K562 (cell line): Measurements from ENCODE around the gene PTOV1. TPM values are rescaled to one million over a fixed set of nuclear protein-coding genes. Genes with fewer than 3 reads are reported as not detected.

ENCODE experiments used
- ARNT ChIP-seq, 2 experiments: fragments of 450-650 bp; IDR thresholded peaks; 2 replicates each; pipeline ENCODE4 v1.6.1; 2016; ENCODE audit warnings: mild to moderate bottlenecking in 1 of 2
- CEBPG ChIP-seq, 3 experiments: fragments of 200-800 bp in 1 of 3; sonication (Bioruptor generic) in 1 of 3; sonication (generic) in 1 of 3; formaldehyde crosslinking in 1 of 3; IDR thresholded peaks in 2 of 3; conservative IDR thresholded peaks in 1 of 3; 2 replicates each; pipeline versions ENCODE4 v1.6.1 to v1.8.0; 2016 to 2022; ENCODE audit warnings: missing compliant biosample characterization in 2 of 3, missing genetic modification characterization in 2 of 3, mild to moderate bottlenecking in 1 of 3, missing genetic modification reagents in 1 of 3
- EHMT2 ChIP-seq: fragments of 450-650 bp; IDR thresholded peaks from 2 replicates; pipeline ENCODE4 v1.6.1; 2018; ENCODE audit warnings: antibody characterized with exemption
- FOSL1 ChIP-seq: fragments of 200-800 bp; sonication (Bioruptor generic); conservative IDR thresholded peaks from 2 replicates; pipeline ENCODE4 v1.6.1; 2016; ENCODE audit warnings: missing genetic modification characterization, missing compliant biosample characterization
- JUNB ChIP-seq: fragments of 450-650 bp; formaldehyde crosslinking; conservative IDR thresholded peaks from 2 replicates; pipeline ENCODE4 v1.4.0; 2020; ENCODE audit warnings: mild to moderate bottlenecking
- KDM1A ChIP-seq, 2 experiments: fragments of 450-650 bp; IDR thresholded peaks; 2 replicates each; pipeline ENCODE4 v1.6.1; 2016; ENCODE audit warnings: mild to moderate bottlenecking in 2 of 2
- MEIS2 ChIP-seq: fragments of 450-650 bp; IDR thresholded peaks from 2 replicates; pipeline ENCODE4 v1.6.1; 2014; ENCODE audit warnings: mild to moderate bottlenecking; ENCODE audit not compliant: partially characterized antibody
- NFIX ChIP-seq: fragments of 250-450 bp; sonication (Bioruptor Pico); IDR thresholded peaks from 2 replicates; pipeline ENCODE4 v1.4.0; 2020; ENCODE audit warnings: low read depth, mild to moderate bottlenecking, moderate library complexity
- POLR2G ChIP-seq: fragments of 200-400 bp; formaldehyde crosslinking; IDR thresholded peaks from 2 replicates; pipeline ENCODE4 v1.6.1; 2017; ENCODE audit warnings: low read depth, mild to moderate bottlenecking, antibody characterized with exemption, low read length, moderate library complexity
- PTRF ChIP-seq: fragments of 450-650 bp; IDR thresholded peaks from 2 replicates; pipeline ENCODE4 v1.6.1; 2016; ENCODE audit warnings: mild to moderate bottlenecking, missing genetic modification characterization, missing compliant biosample characterization
- RBM25 ChIP-seq: fragments of 200-400 bp; formaldehyde crosslinking; IDR thresholded peaks from 2 replicates; pipeline ENCODE4 v1.6.1; 2018; ENCODE audit warnings: low read length, low read depth, moderate library complexity; ENCODE audit not compliant: severe bottlenecking
- SAFB2 ChIP-seq: fragments of 200-400 bp; formaldehyde crosslinking; IDR thresholded peaks from 2 replicates; pipeline ENCODE4 v1.6.1; 2018; ENCODE audit warnings: borderline replicate concordance, low read length, low read depth, moderate library complexity; ENCODE audit not compliant: severe bottlenecking
- STAG1 ChIP-seq: sonication (generic); formaldehyde crosslinking; IDR thresholded peaks from 2 replicates; pipeline ENCODE4 v1.5.0; 2020; ENCODE audit warnings: missing genetic modification reagents, borderline replicate concordance
- TRIM24 ChIP-seq, 2 experiments: fragments of 450-650 bp; IDR thresholded peaks; 2 replicates each; pipeline ENCODE4 v1.6.1; 2016
- U2AF2 ChIP-seq: fragments of 200-400 bp; formaldehyde crosslinking; optimal IDR thresholded peaks from 2 replicates; pipeline ENCODE3; 2017; ENCODE audit warnings: low read depth, mild to moderate bottlenecking, low read length
- WHSC1 ChIP-seq: IDR thresholded peaks from one replicate; pipeline ENCODE4 v1.6.1; 2012; ENCODE audit warnings: low read length, control low read depth, inconsistent platforms
- XRCC3 ChIP-seq: fragments of 450-650 bp; IDR thresholded peaks from 2 replicates; pipeline ENCODE4 v1.6.1; 2017; ENCODE audit warnings: mild to moderate bottlenecking, moderate library complexity
- ZNF12 ChIP-seq: sonication (generic); formaldehyde crosslinking; IDR thresholded peaks from 2 replicates; pipeline ENCODE4 v1.4.0; 2020; ENCODE audit warnings: mild to moderate bottlenecking, missing genetic modification reagents
- ZNF583 ChIP-seq: fragments of 250-450 bp; sonication (Bioruptor Pico); IDR thresholded peaks from 2 replicates; pipeline ENCODE4 v1.4.0; 2020
- ZNF589 ChIP-seq: fragments of 200-800 bp; sonication (Bioruptor generic); IDR thresholded peaks from 2 replicates; pipeline ENCODE4 v1.6.1; 2016; ENCODE audit warnings: low read depth, missing genetic modification characterization, missing compliant biosample characterization
- polyA plus RNA-seq, 8 experiments: library from polyadenylated mRNA; depleted of rRNA in 4 of 8; stranded (reverse) in 5 of 8; unstranded in 3 of 8; fragments of >200 nt; fragmentation: Nextera tagmentation in 2 of 8; fragmentation: Illumina TruSeq in 1 of 8; extraction: Ambion mirVana in 2 of 8; extraction: Trizol in 1 of 8; gene quantifications; 2 replicates each; pipeline versions ENCODE4 v1.2.1 to v1.2.3, GENCODE V29; 2011 to 2014; ENCODE audit warnings: inconsistent platforms in 1 of 8, missing spikeins in 1 of 8
- total RNA-seq, 7 experiments: library from RNA; depleted of rRNA in 6 of 7; stranded (reverse); fragments of >200 nt in 6 of 7; fragmentation: Illumina TruSeq in 2 of 7; extraction: Trizol in 2 of 7; gene quantifications; 2 replicates each; pipeline versions ENCODE4 v1.2.1 to v1.2.3, GENCODE V29; 2011 to 2021; ENCODE audit warnings: low replicate concordance in 1 of 7
- TF ChIP-seq, protein P1 (sequence below): fragments of 200-800 bp; sonication (Bioruptor generic); IDR thresholded peaks from 2 replicates; pipeline ENCODE4 v1.6.1; 2017; ENCODE audit warnings: missing genetic modification characterization, missing compliant biosample characterization
- TF ChIP-seq, protein P2 (sequence below), 2 experiments: fragments of 450-650 bp in 1 of 2; IDR thresholded peaks; 2 replicates each; pipeline ENCODE4 v1.6.1; 2011 to 2017; ENCODE audit warnings: low read depth in 2 of 2, antibody characterized with exemption in 1 of 2, borderline replicate concordance in 1 of 2, low read length in 1 of 2, mild to moderate bottlenecking in 1 of 2, mixed read lengths in 1 of 2; ENCODE audit not compliant: control insufficient read depth in 1 of 2
- TF ChIP-seq, protein P3 (sequence below): fragments of 450-650 bp; conservative IDR thresholded peaks from 2 replicates; pipeline ENCODE4 v1.6.1; 2016; ENCODE audit warnings: missing genetic modification characterization, low read depth, mild to moderate bottlenecking, missing compliant biosample characterization, moderate library complexity

PTOV1 gene
- total and polyA plus RNA-seq, 9 of the 15 experiments (the other 6 are each of a cell fraction or from before 2014, with no cell fraction given): 4.9 to 169 (median 43.5) TPM

DNA sequence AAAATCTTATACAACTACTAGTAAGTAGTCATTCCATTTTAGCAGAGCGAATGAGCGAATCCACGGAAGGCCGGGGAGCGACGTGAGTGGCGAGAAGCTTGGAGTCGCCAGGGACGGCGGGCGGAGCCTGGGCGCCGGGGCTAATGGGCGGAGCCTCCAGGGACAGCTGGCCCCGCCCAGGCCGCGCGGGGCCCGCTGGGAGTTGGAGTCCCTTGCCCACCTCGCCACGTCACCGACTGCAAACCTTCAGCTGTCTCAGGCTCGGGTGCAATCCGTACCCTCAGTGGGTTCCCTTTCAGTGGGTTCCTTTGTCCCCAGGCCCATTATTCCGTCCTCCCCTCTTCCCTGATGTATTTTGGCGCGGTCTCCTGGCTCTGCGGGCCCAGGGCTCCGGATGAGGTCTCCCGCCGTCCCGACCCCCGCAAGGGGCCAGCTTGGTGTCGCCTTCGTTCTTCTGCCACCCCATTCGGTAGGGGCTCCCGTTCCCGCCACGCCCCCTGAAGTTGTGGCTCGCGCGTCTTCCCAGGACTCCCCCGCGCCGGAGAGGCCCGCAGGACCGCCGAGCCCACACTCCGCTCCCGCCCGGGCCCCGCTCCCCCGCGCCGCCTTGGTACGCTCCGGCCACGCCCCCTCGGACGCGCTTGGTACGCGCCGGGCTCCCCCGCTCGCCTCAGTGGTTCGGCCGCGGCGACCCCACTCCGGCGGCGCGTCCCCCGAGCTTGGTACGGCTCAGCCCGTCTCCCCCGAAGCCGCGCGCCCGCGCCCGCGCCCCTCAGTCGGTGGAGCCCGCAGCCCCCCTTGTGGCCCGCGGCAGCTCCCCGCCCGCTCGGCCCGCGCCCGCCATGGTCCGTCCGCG is at the start of gene PTOV1 (continued):
- TF ChIP-seq XRCC3 (no peak), EHMT2 (no peak), POLR2G (peak; percentile 87), KDM1A (IDR thresholded peaks at IDR 0.05) (no peak), MEIS2 (peak; percentile 15), ZNF12 (CRISPR knock-in tag) (no peak; the same call in 1 of the 2 replicates), ZNF583 (CRISPR knock-in tag) (no peak), U2AF2 (no peak), CEBPG (CRISPR knock-in tag; IDR thresholded peaks at IDR 0.05) (no peak), CEBPG (tag; conservative IDR thresholded peaks at IDR 0.05 in 1 of 2, IDR thresholded peaks at IDR 0.05 in 1 of 2) (no peak), NFIX (CRISPR knock-in tag) (no peak), STAG1 (no peak), WHSC1 (no peak), RBM25 (no peak), ZNF589 (CRISPR knock-in tag) (no peak), JUNB (CRISPR knock-in tag) (no peak; the same call in 1 of the 2 replicates), TRIM24 (IDR thresholded peaks at IDR 0.05) (peak in 1 of 2 experiments; percentile 42; a peak in 1 of 4 replicates), PTRF (tag) (no peak), SAFB2 (no peak), ARNT (IDR thresholded peaks at IDR 0.05) (no peak), FOSL1 (tag) (peak; percentile 82)
- TF ChIP-seq, protein P1, sequence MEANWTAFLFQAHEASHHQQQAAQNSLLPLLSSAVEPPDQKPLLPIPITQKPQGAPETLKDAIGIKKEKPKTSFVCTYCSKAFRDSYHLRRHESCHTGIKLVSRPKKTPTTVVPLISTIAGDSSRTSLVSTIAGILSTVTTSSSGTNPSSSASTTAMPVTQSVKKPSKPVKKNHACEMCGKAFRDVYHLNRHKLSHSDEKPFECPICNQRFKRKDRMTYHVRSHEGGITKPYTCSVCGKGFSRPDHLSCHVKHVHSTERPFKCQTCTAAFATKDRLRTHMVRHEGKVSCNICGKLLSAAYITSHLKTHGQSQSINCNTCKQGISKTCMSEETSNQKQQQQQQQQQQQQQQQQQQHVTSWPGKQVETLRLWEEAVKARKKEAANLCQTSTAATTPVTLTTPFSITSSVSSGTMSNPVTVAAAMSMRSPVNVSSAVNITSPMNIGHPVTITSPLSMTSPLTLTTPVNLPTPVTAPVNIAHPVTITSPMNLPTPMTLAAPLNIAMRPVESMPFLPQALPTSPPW (CRISPR knock-in tag): no peak; the same call in none of the 2 replicates
- TF ChIP-seq, protein P2, sequence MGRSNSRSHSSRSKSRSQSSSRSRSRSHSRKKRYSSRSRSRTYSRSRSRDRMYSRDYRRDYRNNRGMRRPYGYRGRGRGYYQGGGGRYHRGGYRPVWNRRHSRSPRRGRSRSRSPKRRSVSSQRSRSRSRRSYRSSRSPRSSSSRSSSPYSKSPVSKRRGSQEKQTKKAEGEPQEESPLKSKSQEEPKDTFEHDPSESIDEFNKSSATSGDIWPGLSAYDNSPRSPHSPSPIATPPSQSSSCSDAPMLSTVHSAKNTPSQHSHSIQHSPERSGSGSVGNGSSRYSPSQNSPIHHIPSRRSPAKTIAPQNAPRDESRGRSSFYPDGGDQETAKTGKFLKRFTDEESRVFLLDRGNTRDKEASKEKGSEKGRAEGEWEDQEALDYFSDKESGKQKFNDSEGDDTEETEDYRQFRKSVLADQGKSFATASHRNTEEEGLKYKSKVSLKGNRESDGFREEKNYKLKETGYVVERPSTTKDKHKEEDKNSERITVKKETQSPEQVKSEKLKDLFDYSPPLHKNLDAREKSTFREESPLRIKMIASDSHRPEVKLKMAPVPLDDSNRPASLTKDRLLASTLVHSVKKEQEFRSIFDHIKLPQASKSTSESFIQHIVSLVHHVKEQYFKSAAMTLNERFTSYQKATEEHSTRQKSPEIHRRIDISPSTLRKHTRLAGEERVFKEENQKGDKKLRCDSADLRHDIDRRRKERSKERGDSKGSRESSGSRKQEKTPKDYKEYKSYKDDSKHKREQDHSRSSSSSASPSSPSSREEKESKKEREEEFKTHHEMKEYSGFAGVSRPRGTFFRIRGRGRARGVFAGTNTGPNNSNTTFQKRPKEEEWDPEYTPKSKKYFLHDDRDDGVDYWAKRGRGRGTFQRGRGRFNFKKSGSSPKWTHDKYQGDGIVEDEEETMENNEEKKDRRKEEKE (IDR thresholded peaks at IDR 0.05; ENCODE audit: borderline replicate concordance in 1 of 2, control insufficient read depth in 1 of 2, low read depth in 2 of 2, low read length in 1 of 2): peak in 1 of 2 experiments; percentile 80; a peak in 1 of 4 replicates
- TF ChIP-seq, protein P3, sequence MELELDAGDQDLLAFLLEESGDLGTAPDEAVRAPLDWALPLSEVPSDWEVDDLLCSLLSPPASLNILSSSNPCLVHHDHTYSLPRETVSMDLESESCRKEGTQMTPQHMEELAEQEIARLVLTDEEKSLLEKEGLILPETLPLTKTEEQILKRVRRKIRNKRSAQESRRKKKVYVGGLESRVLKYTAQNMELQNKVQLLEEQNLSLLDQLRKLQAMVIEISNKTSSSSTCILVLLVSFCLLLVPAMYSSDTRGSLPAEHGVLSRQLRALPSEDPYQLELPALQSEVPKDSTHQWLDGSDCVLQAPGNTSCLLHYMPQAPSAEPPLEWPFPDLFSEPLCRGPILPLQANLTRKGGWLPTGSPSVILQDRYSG: peak; percentile 92
